Body of pancreas (tissue), 4 donors: ENCODE data around the gene ABL1.

Experiments
- POLR2A ChIP-seq, 3 donors: fragments of 450-650 bp; IDR thresholded peaks; one replicate each; pipeline ENCODE4 v1.6.1; 2016; ENCODE audit warnings: antibody characterized with exemption in 3 of 3, mild to moderate bottlenecking in 2 of 3
- TF ChIP-seq, protein P1 (sequence below), 7 experiments: fragments of 450-650 bp in 4 of 7; fragments of 200-600 bp in 3 of 7; sonication (generic) in 3 of 7; IDR thresholded peaks; one replicate each; pipeline ENCODE4 v1.5.1; 2016 to 2019; ENCODE audit warnings: antibody characterized with exemption in 7 of 7

DNA sequence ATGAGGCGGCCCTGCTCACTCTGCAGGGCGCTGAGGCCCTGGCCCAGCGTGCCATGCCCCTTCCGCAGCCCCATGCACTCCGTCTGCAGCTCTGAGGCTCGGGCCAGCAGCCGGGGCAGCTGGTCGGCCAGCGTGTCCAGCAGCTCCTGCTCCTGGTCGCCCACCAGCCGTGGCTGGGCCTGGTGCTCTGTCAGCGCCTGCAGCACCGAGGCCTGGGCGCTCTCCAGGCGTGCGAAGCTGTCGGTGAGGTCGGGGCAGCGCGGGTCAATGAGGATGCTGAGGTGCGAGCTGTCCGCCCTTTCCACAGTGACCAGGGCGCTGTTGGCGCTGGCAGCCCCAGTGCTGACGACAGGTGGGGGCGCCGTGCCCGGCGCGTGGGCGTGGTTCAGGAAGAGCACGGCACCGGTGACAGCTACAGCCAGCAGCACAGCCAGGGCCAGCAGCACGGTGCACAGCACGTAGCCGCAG lies 94.6 kb downstream of the ABL1 start:
- TF ChIP-seq, protein P1, sequence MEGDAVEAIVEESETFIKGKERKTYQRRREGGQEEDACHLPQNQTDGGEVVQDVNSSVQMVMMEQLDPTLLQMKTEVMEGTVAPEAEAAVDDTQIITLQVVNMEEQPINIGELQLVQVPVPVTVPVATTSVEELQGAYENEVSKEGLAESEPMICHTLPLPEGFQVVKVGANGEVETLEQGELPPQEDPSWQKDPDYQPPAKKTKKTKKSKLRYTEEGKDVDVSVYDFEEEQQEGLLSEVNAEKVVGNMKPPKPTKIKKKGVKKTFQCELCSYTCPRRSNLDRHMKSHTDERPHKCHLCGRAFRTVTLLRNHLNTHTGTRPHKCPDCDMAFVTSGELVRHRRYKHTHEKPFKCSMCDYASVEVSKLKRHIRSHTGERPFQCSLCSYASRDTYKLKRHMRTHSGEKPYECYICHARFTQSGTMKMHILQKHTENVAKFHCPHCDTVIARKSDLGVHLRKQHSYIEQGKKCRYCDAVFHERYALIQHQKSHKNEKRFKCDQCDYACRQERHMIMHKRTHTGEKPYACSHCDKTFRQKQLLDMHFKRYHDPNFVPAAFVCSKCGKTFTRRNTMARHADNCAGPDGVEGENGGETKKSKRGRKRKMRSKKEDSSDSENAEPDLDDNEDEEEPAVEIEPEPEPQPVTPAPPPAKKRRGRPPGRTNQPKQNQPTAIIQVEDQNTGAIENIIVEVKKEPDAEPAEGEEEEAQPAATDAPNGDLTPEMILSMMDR (IDR thresholded peaks at IDR 0.05), result no peak
- TF ChIP-seq POLR2A (IDR thresholded peaks at IDR 0.05), result no peak
